GM12878 (cell line): ENCODE measurements around the gene TBC1D3.
"Not testable (repeated sequence)": the region's sequence is repeated elsewhere in the genome, so short reads cannot be mapped to it uniquely, and the experiment has no call there.

Experiments
- EGR1 ChIP-seq, 2 experiments: IDR thresholded peaks; 1 replicate in 1 of 2; 2 replicates in 1 of 2; pipeline ENCODE4 v1.6.1; 2011 to 2012; ENCODE audit warnings: low read depth in 2 of 2, low read length in 2 of 2, borderline replicate concordance in 1 of 2, mild to moderate bottlenecking in 1 of 2, moderate library complexity in 1 of 2
- NBN ChIP-seq: fragments of 450-650 bp; IDR thresholded peaks from 2 replicates; pipeline ENCODE4 v1.6.1; 2016
- NFIC ChIP-seq: IDR thresholded peaks from 2 replicates; pipeline ENCODE4 v1.6.1; 2012; ENCODE audit warnings: low read depth, mild to moderate bottlenecking, inconsistent platforms, low read length, moderate library complexity
- SIX5 ChIP-seq: IDR thresholded peaks from 2 replicates; pipeline ENCODE4 v1.6.1; 2011; ENCODE audit warnings: mild to moderate bottlenecking, low read depth, low read length, moderate library complexity; ENCODE audit not compliant: severe bottlenecking
- TF ChIP-seq, protein P1 (sequence below): IDR thresholded peaks from 2 replicates; pipeline ENCODE4 v1.6.1; 2011; ENCODE audit warnings: low read depth, low read length, improper control_type of control experiment, borderline replicate concordance

DNA sequence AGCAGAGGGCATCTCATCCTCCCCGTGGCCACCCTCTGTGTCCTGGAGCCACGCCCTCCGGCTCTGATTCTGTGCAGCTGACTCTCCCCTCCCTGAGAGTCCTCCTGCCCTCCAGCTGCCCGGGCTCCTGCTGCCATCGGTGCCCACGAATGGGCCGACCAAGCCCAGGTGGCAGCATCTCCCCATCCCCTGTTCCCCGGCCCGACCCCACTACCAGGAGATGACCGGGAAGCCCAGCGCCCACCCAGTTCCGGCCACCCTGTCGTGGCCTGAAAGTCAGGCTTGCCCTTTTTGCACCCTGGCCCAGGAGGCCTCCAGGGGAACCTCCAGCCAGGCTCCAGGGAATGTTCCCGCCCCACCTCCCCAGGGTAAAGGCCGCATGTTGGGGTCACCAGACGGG is 57.5 kb downstream of the TBC1D3 start:
- TF ChIP-seq SIX5; NFIC; NBN; EGR1 (IDR thresholded peaks at IDR 0.05; ENCODE audit: borderline replicate concordance in 1 of 2, low read depth in 2 of 2, low read length in 2 of 2): not testable (repeated sequence)
- TF ChIP-seq, protein P1, sequence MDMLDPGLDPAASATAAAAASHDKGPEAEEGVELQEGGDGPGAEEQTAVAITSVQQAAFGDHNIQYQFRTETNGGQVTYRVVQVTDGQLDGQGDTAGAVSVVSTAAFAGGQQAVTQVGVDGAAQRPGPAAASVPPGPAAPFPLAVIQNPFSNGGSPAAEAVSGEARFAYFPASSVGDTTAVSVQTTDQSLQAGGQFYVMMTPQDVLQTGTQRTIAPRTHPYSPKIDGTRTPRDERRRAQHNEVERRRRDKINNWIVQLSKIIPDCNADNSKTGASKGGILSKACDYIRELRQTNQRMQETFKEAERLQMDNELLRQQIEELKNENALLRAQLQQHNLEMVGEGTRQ, result not testable (repeated sequence)
